Gastroesophageal sphincter (tissue), 4 donors: ENCODE data around the gene TMEM222. TPM values are rescaled to one million over a fixed set of nuclear protein-coding genes. Genes with fewer than 3 reads are reported as not detected.

Experiments used
- ATAC-seq: fragments of 150-250 bp; one replicate; pipeline ENCODE4 v1.9.1; 2016; ENCODE audit warnings: mild to moderate bottlenecking, moderate library complexity
- H3K27ac ChIP-seq, 4 donors: fragments of 200-600 bp; sonication (generic) in 3 of 4; 1 replicate in 3 of 4; 2 replicates in 1 of 4; pipeline ENCODE4 v1.5.1; 2016 to 2019
- H3K27me3 ChIP-seq: fragments of 200-600 bp; sonication (generic); one replicate; pipeline ENCODE4 v1.5.1; 2019
- H3K36me3 ChIP-seq, 2 donors: fragments of 200-600 bp; sonication (generic); one replicate each; pipeline ENCODE4 v1.5.1; 2019; ENCODE audit warnings: control low read depth in 1 of 2
- H3K4me1 ChIP-seq, 3 donors: fragments of 200-600 bp; sonication (generic); 1 replicate in 2 of 3; 2 replicates in 1 of 3; pipeline ENCODE4 v1.5.1; 2016 to 2019; ENCODE audit warnings: control low read depth in 2 of 3
- H3K4me3 ChIP-seq, 2 donors: fragments of 200-600 bp; sonication (generic); one replicate each; pipeline ENCODE4 v1.5.1; 2019; ENCODE audit warnings: mild to moderate bottlenecking in 1 of 2, moderate library complexity in 1 of 2
- H3K9me3 ChIP-seq, 3 donors: fragments of 200-600 bp; sonication (generic); one replicate each; pipeline ENCODE4 v1.5.1; 2017 to 2019; ENCODE audit warnings: control low read depth in 2 of 3
- CTCF ChIP-seq, 4 experiments: fragments of 200-600 bp in 2 of 4; fragments of 450-650 bp in 2 of 4; sonication (generic) in 1 of 4; IDR thresholded peaks; one replicate each; pipeline ENCODE4 v1.5.1; 2017 to 2019; ENCODE audit warnings: antibody characterized with exemption in 4 of 4, mild to moderate bottlenecking in 2 of 4, moderate library complexity in 2 of 4
- EP300 ChIP-seq: sonication (generic); formaldehyde crosslinking; IDR thresholded peaks from one replicate; pipeline ENCODE4 v1.6.1; 2017; ENCODE audit warnings: antibody characterized with exemption, mild to moderate bottlenecking
- POLR2A ChIP-seq, 2 donors: fragments of 450-650 bp; IDR thresholded peaks; one replicate each; pipeline ENCODE4 v1.6.1; 2017; ENCODE audit warnings: antibody characterized with exemption in 2 of 2, mild to moderate bottlenecking in 2 of 2, moderate library complexity in 1 of 2
- POLR2AphosphoS5 ChIP-seq: sonication (generic); formaldehyde crosslinking; IDR thresholded peaks from one replicate; pipeline ENCODE4 v1.6.1; 2017; ENCODE audit warnings: antibody characterized with exemption
- WGBS, 2 donors: methylation state at CpG; one replicate each; pipeline ENCODE4 v1.1.5; 2018; ENCODE audit warnings: low coverage in 1 of 2; 5-methylcytosine and 5-hydroxymethylcytosine counted together
- total RNA-seq, 4 donors: library from RNA; depleted of rRNA; stranded (reverse); fragments of >200 nt; gene quantifications; one replicate each; pipeline ENCODE4 v1.1.0, GENCODE V29; 2016

Gene TMEM222
- total RNA-seq, 4 donors from 2014 or later = 15.6 to 28.6 (median 24.1) TPM

DNA sequence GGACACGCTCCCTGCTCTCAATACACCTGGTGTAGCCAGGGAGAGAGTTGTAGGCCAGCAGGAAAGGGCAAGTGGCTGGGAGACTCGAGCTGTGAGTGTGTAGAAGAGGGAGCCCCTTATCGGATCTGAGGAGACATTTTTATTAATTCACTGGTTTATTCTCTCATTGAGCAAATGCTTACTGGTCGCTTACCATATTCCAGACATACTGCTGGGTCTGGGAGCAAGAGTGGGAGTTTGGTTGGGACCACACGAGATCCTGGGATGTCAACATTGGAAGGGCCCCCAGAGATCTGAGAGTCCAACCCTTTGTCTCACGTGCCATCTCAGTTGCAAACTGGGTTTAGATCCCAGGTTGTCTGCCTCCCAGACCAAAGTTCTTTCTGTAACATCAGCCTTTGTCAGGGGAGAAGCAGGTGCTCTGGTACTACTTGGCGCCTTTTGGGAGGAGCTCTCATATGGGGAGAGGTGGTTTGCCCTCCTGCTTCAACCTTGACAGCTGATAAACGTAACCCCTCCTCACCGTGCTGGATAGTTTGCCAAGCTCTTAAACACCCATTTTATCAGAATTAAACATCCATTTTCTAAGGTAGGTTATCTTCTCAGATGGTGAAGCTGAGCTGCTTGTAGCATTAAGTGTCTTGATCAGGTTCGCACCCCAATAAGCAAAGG, 742 bp downstream of the TMEM222 start:
- Histone ChIP-seq H3K36me3 (peaks cover 0 to 38% of the 10 kb centered on the region in 2 donors), H3K4me1 (peaks cover 0 to 58% (median 13%) of the 10 kb centered on the region in 3 donors), H3K27ac (peak overlapping the region; percentile 70 to 92 (median 90)), H3K27me3 (no peaks in the 10 kb centered on the region), H3K4me3 (peak overlapping the region; percentile 81 to 83), H3K9me3 (no peaks in the 10 kb centered on the region)
- 23 to 34% methylated on average over 4 to 6 of the region's 10 CpGs for WGBS, 2 donors
- no peak for TF ChIP-seq POLR2A (IDR thresholded peaks at IDR 0.05)
- no peak for ATAC-seq

DNA sequence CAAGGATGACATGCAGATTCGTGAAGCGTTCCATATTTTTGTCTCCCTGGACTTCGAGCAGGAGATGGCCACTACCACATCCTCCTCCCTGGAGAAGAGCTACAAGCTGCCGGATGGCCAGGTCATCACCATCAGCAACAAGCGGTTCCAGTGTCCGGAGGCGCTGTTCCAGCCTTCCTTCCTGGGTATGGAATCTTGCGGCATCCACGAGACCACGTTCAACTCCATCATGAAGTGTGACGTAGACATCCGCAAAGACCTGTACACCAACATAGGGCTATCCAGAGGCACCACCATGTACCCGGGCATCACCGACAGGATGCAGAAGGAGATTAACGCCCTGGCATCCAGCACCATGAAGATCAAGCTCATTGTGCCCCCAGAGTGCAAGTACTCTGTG, 3.3 kb downstream of the TMEM222 start:
- Histone ChIP-seq H3K4me3 (no peak overlapping the region), H3K27ac (no peak overlapping the region), H3K36me3 (peaks cover 0 to 60% of the 10 kb centered on the region in 2 donors), H3K9me3 (no peaks in the 10 kb centered on the region), H3K4me1 (peaks cover 0 to 74% (median 13%) of the 10 kb centered on the region in 3 donors), H3K27me3 (no peaks in the 10 kb centered on the region)
- no peak for ATAC-seq
- no peak for TF ChIP-seq POLR2A (IDR thresholded peaks at IDR 0.05)
- no peak for TF ChIP-seq POLR2AphosphoS5
- TF ChIP-seq CTCF (IDR thresholded peaks at IDR 0.05) = no peak
- no peak for TF ChIP-seq EP300
- WGBS, 2 donors = 90% methylated on average over 2 to 4 of the region's 15 CpGs

DNA sequence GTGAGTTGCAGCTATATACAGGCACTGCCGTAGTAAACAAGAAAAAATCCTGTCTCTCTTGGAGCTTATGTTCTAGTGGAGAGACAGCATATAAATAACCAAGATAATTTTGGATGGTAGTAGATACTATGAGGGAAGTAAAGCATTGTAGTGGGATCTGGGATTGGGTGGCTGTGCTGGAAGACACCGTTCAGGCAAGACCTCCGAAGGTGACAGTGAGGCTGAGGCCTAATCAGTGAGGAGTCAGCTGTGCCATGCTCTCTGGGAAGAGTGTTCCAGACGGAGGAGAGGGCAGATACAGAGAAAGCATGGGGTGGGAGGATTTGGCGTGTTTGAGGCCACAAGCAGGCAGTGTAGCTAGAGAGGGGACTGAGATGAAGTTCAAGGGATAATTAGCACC, 6.0 kb downstream of the TMEM222 start:
- H3K4me1 ChIP-seq = peaks cover 0 to 71% (median 11%) of the 10 kb centered on the region in 3 donors
- H3K36me3 ChIP-seq = peaks cover 0 to 87% of the 10 kb centered on the region in 2 donors
- H3K9me3 ChIP-seq = no peaks in the 10 kb centered on the region
- no peaks in the 10 kb centered on the region for H3K27me3 ChIP-seq
- ATAC-seq = no peak
- no peak overlapping the region for H3K4me3 ChIP-seq
- H3K27ac ChIP-seq = no peak overlapping the region
- TF ChIP-seq POLR2AphosphoS5 = no peak
- no peak for TF ChIP-seq CTCF (IDR thresholded peaks at IDR 0.05)
- no peak for TF ChIP-seq EP300
- TF ChIP-seq POLR2A (IDR thresholded peaks at IDR 0.05) = no peak
- WGBS, 2 donors = 70 to 71% methylated on average over 3 to 5 of the region's 5 CpGs

DNA sequence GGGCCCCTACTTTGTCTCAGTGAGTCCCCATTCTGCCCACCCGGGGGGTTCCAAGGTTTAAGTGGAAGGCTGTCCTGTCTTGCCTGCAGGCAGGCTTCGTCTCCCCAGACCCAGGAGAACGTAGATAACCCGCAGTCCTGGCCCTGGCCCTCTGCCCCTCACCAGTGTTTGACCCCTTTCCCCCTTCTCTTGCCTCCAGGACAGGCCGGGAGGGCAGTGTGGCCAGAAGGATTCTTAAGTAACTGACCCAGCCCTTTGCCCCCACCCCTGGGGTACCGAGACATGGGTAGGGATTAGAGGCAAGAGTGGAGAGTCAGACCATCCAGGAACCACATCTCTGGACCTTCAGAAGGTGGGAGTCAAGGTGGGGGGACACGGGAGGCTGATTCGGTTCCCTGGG, 8.8 kb downstream of the TMEM222 start:
- Histone ChIP-seq H3K36me3 (peaks cover 0 to 96% of the 10 kb centered on the region in 2 donors), H3K4me3 (no peak overlapping the region), H3K27ac (no peak overlapping the region), H3K4me1 (peaks cover 0 to 45% (median 0%) of the 10 kb centered on the region in 3 donors), H3K9me3 (no peaks in the 10 kb centered on the region), H3K27me3 (no peaks in the 10 kb centered on the region)
- 50 to 100% methylated on average over 1 of the region's 8 CpGs for WGBS, 2 donors
- TF ChIP-seq POLR2AphosphoS5 = no peak
- no peak for TF ChIP-seq CTCF (IDR thresholded peaks at IDR 0.05)
- no peak for TF ChIP-seq EP300
- ATAC-seq = no peak

DNA sequence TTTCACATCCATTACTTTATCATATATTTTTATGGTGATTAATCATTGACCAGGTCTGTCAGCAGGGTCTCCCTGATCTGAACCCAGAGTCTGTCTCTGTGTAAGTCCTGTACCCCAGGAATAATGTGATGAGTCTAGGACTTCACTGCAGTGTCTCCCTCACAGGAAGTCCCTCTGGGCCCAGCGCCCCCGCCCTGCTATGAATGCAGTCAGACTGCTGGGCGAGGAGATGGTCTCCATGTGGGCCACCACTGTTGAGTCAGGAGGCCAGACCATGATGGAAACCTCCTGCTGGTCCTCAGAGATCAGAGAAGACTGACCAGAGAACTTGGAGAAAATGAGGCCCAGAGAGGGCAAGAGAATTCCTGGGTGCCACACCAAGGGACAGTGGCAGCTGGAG, 9.5 kb downstream of the TMEM222 start:
- ATAC-seq = no peak
- TF ChIP-seq CTCF (IDR thresholded peaks at IDR 0.05) (no peak), EP300 (no peak), POLR2A (IDR thresholded peaks at IDR 0.05) (no peak), POLR2AphosphoS5 (no peak)
- no peak overlapping the region for H3K4me3 ChIP-seq
- H3K27ac ChIP-seq = no peak overlapping the region
- WGBS, 2 donors = no CpG with 5 or more reads among the region's 3 CpGs
- peaks cover 0 to 96% of the 10 kb centered on the region in 2 donors for H3K36me3 ChIP-seq
- no peaks in the 10 kb centered on the region for H3K27me3 ChIP-seq
- peaks cover 0 to 38% (median 0%) of the 10 kb centered on the region in 3 donors for H3K4me1 ChIP-seq
- no peaks in the 10 kb centered on the region for H3K9me3 ChIP-seq
